Measurements from ENCODE around the gene MINDY4. TPM values are rescaled to one million over a fixed set of nuclear protein-coding genes. Genes with fewer than 3 reads are reported as not detected.

MINDY4 gene
- total RNA-seq, 1 donor from 2014 or later, result 4.1 TPM

DNA sequence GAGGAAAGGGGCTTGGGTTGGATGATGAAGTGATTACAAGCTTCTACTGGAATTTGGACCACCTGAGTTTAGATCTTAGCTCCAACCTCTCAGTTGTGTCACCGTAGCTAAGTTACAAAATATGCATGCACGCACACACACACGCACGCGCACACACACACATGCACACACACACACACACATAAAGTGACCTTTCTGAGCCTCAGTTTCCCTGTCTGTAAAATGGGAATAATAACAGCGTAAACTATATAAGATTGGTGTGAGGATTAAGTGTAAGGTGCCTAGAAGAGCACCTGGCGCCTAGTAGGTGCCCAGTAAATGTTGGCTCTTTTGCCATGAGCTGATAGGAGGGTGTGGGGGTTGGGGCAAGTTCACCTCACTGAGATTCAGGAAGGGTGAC is 127.8 kb downstream of the MINDY4 start:
- Mint-ChIP-seq H3K27me3 (ENCODE audit: low read depth, unreplicated experiment) (peaks cover 56% of the 10 kb centered on the region), H3K9me3 (ENCODE audit: unreplicated experiment) (no peaks in the 10 kb centered on the region), H3K27ac (ENCODE audit: unreplicated experiment) (no peak overlapping the region), H3K4me1 (ENCODE audit: low read depth, unreplicated experiment) (no peaks in the 10 kb centered on the region), H3K36me3 (ENCODE audit: low read depth, unreplicated experiment) (no peaks in the 10 kb centered on the region), H3K4me3 (ENCODE audit: unreplicated experiment) (no peak overlapping the region)
- H3K79me2 ChIP-seq (ENCODE audit: insufficient read depth, low read length), result no peaks in the 10 kb centered on the region
- no peak overlapping the region for H2AFZ ChIP-seq (ENCODE audit: low read depth, low read length)
- H3K9ac ChIP-seq (ENCODE audit: low read length), result no peak overlapping the region
- FAIRE-seq (no peak), DNase-seq (ENCODE audit: low read depth) (no peak)
- H3K4me2 ChIP-seq (ENCODE audit: low read length), result no peak overlapping the region
- H3K27ac ChIP-seq (ENCODE audit: low read depth, low read length), result no peak overlapping the region
- H3K27me3 ChIP-seq (ENCODE audit: insufficient read depth, low read length), result peaks cover 19% of the 10 kb centered on the region
- no peak overlapping the region for H3K4me3 ChIP-seq (ENCODE audit: insufficient read depth, low read depth, low read length)
- no peaks in the 10 kb centered on the region for H3K36me3 ChIP-seq (ENCODE audit: insufficient read depth, low read length)
- no peak for TF ChIP-seq EZH2 (IDR thresholded peaks at IDR 0.05; ENCODE audit: insufficient read depth, low read length)
- TF ChIP-seq, protein P1, sequence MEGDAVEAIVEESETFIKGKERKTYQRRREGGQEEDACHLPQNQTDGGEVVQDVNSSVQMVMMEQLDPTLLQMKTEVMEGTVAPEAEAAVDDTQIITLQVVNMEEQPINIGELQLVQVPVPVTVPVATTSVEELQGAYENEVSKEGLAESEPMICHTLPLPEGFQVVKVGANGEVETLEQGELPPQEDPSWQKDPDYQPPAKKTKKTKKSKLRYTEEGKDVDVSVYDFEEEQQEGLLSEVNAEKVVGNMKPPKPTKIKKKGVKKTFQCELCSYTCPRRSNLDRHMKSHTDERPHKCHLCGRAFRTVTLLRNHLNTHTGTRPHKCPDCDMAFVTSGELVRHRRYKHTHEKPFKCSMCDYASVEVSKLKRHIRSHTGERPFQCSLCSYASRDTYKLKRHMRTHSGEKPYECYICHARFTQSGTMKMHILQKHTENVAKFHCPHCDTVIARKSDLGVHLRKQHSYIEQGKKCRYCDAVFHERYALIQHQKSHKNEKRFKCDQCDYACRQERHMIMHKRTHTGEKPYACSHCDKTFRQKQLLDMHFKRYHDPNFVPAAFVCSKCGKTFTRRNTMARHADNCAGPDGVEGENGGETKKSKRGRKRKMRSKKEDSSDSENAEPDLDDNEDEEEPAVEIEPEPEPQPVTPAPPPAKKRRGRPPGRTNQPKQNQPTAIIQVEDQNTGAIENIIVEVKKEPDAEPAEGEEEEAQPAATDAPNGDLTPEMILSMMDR (IDR thresholded peaks at IDR 0.05; ENCODE audit: insufficient read depth, low read depth, low read length), result no peak
- H3K4me1 ChIP-seq (ENCODE audit: insufficient read depth, low read length), result no peaks in the 10 kb centered on the region
- H3K9me3 ChIP-seq (ENCODE audit: insufficient read depth, low read depth, low read length), result no peaks in the 10 kb centered on the region
- H4K20me1 ChIP-seq (ENCODE audit: insufficient read depth, low read length), result no peaks in the 10 kb centered on the region

DNA sequence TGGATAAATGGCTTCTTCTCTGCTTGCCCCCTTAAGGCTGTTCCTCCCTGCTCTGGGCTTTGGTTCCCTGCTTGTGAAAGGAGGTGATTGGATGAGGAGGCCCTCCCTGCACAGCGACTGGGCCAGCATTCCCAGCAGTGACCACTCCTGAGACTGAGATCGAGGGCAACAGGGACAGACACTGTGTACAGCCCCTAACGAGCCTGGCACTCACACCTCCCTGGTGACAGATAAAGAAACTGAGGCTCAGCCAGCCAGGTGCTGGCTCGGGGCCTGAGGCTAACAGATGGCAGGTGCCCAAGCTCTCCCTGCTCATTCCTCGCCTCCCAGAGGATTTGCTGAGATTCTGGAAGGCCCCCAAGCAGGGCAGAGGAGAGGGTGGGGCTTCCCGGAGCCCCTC is 128.4 kb downstream of the MINDY4 start:
- no peaks in the 10 kb centered on the region for H3K4me1 Mint-ChIP-seq (ENCODE audit: low read depth, unreplicated experiment)
- no peaks in the 10 kb centered on the region for H3K36me3 Mint-ChIP-seq (ENCODE audit: low read depth, unreplicated experiment)
- DNase-seq (ENCODE audit: low read depth) (no peak), FAIRE-seq (no peak)
- no peak overlapping the region for H3K27ac ChIP-seq (ENCODE audit: low read depth, low read length)
- no peaks in the 10 kb centered on the region for H3K36me3 ChIP-seq (ENCODE audit: insufficient read depth, low read length)
- no peak for TF ChIP-seq EZH2 (IDR thresholded peaks at IDR 0.05; ENCODE audit: insufficient read depth, low read length)
- TF ChIP-seq, protein P1 (IDR thresholded peaks at IDR 0.05; ENCODE audit: insufficient read depth, low read depth, low read length), result no peak
- no peak overlapping the region for H3K4me2 ChIP-seq (ENCODE audit: low read length)
- H3K79me2 ChIP-seq (ENCODE audit: insufficient read depth, low read length), result no peaks in the 10 kb centered on the region
- no peaks in the 10 kb centered on the region for H3K9me3 Mint-ChIP-seq (ENCODE audit: unreplicated experiment)
- no peak overlapping the region for H3K9ac ChIP-seq (ENCODE audit: low read length)
- no peak overlapping the region for H3K27ac Mint-ChIP-seq (ENCODE audit: unreplicated experiment)
- no peak overlapping the region for H3K4me3 ChIP-seq (ENCODE audit: insufficient read depth, low read depth, low read length)
- peaks cover 50% of the 10 kb centered on the region for H3K27me3 Mint-ChIP-seq (ENCODE audit: low read depth, unreplicated experiment)
- H4K20me1 ChIP-seq (ENCODE audit: insufficient read depth, low read length), result no peaks in the 10 kb centered on the region
- no peak overlapping the region for H2AFZ ChIP-seq (ENCODE audit: low read depth, low read length)
- peaks cover 19% of the 10 kb centered on the region for H3K27me3 ChIP-seq (ENCODE audit: insufficient read depth, low read length)
- H3K4me3 Mint-ChIP-seq (ENCODE audit: unreplicated experiment), result no peak overlapping the region
- H3K9me3 ChIP-seq (ENCODE audit: insufficient read depth, low read depth, low read length), result no peaks in the 10 kb centered on the region
- H3K4me1 ChIP-seq (ENCODE audit: insufficient read depth, low read length), result no peaks in the 10 kb centered on the region

DNA sequence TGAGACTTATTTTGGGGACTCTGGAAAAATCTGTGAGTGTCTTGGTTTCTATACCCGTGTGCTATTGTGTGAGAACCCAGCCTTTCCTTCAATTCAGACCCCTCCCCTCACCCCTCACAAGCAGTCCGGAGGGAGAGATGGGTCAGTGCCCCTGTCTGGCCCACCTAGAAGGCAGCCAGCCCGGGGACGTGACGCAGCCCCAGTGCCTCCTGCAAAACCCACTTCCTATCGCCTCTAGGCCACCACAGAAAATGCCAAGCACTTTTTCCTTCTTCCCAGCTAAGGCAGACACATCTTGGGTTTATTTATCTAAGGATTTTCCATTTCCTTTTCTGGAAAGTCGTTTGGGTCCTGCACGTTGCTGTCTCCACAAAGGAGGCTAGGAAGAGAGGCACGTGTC is 128.8 kb downstream of the MINDY4 start:
- no peak for FAIRE-seq
- no peaks in the 10 kb centered on the region for H3K36me3 Mint-ChIP-seq (ENCODE audit: low read depth, unreplicated experiment)
- no peaks in the 10 kb centered on the region for H3K36me3 ChIP-seq (ENCODE audit: insufficient read depth, low read length)

More for the DNA sequence above, 128.8 kb downstream of the MINDY4 start:
- Histone ChIP-seq H3K27ac (ENCODE audit: low read depth, low read length) (no peak overlapping the region), H3K9ac (ENCODE audit: low read length) (no peak overlapping the region), H3K79me2 (ENCODE audit: insufficient read depth, low read length) (no peaks in the 10 kb centered on the region), H3K4me1 (ENCODE audit: insufficient read depth, low read length) (no peaks in the 10 kb centered on the region), H3K4me2 (ENCODE audit: low read length) (no peak overlapping the region), H4K20me1 (ENCODE audit: insufficient read depth, low read length) (no peaks in the 10 kb centered on the region), H2AFZ (ENCODE audit: low read depth, low read length) (no peak overlapping the region), H3K9me3 (ENCODE audit: insufficient read depth, low read depth, low read length) (no peaks in the 10 kb centered on the region), H3K4me3 (ENCODE audit: insufficient read depth, low read depth, low read length) (no peak overlapping the region), H3K27me3 (ENCODE audit: insufficient read depth, low read length) (peaks cover 17% of the 10 kb centered on the region)
- H3K27ac Mint-ChIP-seq (ENCODE audit: unreplicated experiment), result no peak overlapping the region
- H3K27me3 Mint-ChIP-seq (ENCODE audit: low read depth, unreplicated experiment), result peaks cover 47% of the 10 kb centered on the region
- DNase-seq (ENCODE audit: low read depth), result no peak
- H3K4me1 Mint-ChIP-seq (ENCODE audit: low read depth, unreplicated experiment), result no peaks in the 10 kb centered on the region
- no peaks in the 10 kb centered on the region for H3K9me3 Mint-ChIP-seq (ENCODE audit: unreplicated experiment)
- H3K4me3 Mint-ChIP-seq (ENCODE audit: unreplicated experiment), result no peak overlapping the region
- TF ChIP-seq EZH2 (IDR thresholded peaks at IDR 0.05; ENCODE audit: insufficient read depth, low read length), result no peak
- TF ChIP-seq, protein P1 (IDR thresholded peaks at IDR 0.05; ENCODE audit: insufficient read depth, low read depth, low read length), result no peak
